HG03442 (cell line): ENCODE data around the gene PHF2.

Source experiments
- ATAC-seq: cut with Tn5 transposase; IDR thresholded peaks from one replicate; pipeline ENCODE4 v1.9.1; 2021; ENCODE audit warnings: mild to moderate bottlenecking, moderate library complexity; ENCODE audit not compliant: unreplicated experiment

The PHF2 gene

GRCh38 chr9:93648181-93648580, 71.8 kb downstream of the PHF2 start:
- no peak for ATAC-seq

- ATAC-seq, result no peak
These were observed 72.5 kb downstream of the PHF2 start for GRCh38 chr9:93648836-93649235.

GRCh38 chr9:93649610-93650261, 73.4 kb downstream of the PHF2 start:
- ATAC-seq, result no peak

DNA sequence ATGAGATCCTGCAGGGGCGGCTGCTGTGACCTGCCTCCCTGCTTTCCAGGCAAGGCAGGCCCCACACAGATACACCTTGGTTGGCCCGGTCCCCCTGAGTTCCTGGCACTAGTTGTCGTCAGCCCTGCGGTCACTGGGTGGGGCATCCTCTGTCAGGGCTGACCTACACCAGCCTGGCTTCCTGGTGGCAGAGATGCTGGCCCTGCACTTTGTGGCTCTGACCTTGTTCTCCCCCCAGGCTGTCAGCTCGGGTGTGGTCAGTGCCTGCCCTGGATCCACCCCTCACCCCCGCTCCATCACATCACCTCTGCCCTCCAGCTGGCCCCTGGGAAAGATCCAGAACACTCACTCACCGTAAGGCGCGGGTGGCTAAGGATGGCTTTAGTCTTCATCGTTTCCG, 74.1 kb downstream of the PHF2 start:
- ATAC-seq, result no peak

GRCh38 chr9:93651521-93651950, 75.2 kb downstream of the PHF2 start:
- no peak for ATAC-seq

DNA sequence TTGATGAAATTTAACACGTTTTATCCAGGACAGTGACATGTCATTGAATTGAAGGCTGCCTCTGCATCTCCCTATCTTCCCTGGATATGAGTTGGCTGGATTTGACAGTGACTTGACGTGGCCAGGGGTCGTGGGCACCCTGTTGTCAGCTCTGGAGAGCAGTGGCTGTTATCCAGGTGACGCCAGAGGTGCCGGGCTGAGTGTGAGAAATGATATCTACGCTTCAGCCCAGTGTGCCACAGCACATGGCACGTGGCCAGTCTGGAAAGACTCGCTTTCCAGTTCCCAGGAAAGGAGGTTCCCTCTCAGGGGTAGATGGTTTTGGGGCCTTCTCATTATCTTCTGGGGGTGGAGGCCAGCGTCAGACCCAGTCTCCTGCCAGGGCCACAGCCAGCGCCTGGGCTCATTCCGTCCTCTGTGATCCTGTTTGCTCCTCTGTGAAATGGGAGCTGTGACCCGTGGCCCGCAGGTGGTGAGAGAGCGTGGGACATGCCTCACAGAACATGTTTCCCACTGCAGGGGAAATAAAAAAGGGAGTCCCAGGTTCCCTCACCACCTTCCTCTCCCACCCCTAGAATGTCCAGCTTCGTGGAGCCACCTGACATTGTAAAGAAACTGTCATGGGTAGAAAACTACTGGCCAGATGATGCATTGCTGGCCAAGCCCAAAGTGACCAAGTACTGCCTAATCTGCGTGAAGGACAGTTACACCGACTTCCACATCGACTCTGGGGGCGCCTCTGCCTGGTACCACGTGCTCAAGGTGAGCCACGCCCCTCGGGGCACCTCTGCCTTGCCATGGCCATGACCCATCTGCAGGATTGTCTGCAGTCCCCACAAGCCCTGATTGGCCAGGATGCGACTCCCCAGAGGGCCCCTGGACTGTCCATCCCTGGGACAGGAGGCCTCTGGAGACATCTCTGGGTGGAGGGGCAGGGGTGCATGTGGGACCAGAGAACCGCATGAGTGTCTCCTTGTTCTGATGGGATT, 76.5 kb downstream of the PHF2 start:
- ATAC-seq, result no peak

DNA sequence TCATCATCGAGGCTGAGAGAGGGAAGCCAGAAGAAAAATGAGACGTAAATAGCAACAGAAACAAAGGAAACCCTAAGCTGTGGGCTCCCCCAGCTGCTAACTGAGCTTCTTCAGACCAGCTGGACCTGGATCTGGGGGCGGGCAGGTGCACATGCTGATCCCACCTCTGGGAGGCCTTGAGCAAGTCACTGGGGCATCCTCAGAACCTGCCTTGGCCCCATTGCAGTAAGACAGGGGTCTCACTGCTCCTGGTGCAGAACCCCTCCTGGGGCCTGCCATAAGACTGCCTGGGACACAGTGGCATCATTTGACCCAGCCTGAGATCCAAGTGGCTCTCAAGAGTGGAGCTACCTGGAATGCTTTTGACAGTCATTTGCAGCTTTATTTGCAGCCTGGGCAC, 77.4 kb downstream of the PHF2 start:
- ATAC-seq, result no peak

GRCh38 chr9:93654351-93654961, 78.1 kb downstream of the PHF2 start:
- no peak for ATAC-seq

GRCh38 chr9:93655621-93656425, 79.4 kb downstream of the PHF2 start:
- no peak for ATAC-seq

DNA sequence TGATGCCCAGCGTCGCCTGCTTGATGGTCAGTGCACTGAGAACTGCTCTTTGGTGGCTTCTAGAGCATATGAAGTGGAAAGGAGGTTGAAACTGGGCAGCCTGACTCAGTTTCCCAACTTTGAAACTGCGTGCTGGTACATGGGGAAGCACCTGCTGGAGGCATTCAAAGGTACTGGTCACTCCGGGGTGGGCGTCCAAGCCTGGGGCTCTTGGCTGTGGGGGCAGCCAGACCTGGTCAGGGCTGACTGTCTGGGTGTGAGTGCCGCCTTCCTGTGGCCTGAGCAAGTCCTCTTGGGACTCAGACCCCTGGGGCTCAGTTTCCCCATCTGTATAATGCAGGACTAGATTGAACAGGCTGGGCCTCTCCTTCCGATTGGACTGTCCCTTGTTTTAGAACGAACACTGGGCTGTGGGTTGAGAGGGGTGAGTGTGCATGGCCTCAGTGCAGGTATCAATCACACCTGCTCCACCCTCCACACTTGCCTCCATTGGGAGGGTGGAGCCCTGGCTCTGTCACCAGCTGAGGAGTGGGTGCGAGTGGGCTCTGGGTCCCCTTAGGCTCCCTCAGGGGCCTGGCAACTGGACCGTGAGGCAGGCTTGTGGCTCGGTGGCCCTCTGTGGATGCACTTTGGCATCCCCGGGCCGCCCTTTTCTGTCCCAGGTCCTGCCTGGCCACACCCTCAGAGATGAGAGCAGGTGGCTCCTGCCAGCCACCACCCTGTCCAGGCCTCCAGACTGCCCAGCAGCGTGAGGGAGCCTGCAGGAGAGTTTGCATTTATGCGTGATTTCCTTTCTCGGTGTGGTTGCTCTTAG, 80.2 kb downstream of the PHF2 start:
- ATAC-seq, result no peak

- no peak for ATAC-seq
These were observed 81.1 kb downstream of the PHF2 start for GRCh38 chr9:93657331-93658111.

- no peak for ATAC-seq
These were observed 82.0 kb downstream of the PHF2 start for GRCh38 chr9:93658184-93658925.

GRCh38 chr9:93659044-93659836, 82.9 kb downstream of the PHF2 start:
- no peak for ATAC-seq

DNA sequence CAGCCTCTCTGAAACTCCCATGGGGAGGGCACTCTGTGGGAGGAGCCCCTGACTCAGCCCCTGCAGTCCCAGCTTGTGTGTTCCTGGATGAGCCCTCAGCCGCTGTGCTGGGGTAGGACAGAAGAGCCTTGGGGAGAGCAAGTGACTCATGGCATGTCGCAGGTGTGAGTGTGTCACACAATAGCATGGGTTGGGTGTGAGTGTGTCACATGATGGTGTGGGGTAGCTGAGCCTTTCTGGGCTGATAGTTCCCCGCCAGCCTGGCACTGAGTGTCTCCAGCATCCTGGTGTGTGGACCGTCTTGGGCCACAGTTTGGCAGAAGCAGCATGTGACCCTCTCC, 83.4 kb downstream of the PHF2 start:
- ATAC-seq, result no peak

DNA sequence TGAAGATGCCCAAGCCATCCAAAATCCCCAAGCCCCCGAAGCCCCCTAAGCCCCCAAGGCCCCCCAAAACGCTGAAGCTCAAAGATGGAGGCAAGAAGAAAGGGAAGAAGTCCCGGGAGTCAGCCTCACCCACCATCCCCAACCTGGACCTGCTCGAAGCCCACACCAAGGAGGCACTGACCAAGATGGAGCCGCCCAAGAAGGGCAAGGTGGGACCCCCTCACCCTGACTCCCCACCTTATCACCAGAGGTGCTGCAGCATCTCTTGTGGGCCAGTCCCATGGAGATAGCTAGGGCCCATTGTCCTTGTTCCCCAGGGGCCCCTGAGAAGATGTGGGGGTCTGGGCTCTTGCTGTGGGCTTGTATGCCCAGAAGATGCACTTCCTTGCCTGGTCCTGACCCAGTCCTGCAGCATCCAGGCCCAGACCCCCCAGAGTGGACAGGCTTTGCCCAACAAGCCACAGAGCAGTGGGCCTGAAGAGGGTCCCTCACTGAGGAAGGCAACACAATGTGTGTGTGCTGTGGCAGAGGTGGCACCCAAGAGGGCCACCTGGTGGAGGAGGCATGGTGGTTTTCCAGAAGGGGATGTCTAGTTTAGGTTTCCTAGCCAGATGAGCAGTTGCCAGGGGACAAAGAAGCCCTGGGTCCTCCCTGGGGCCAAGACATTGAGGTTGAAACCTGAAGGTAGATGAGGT, 84.1 kb downstream of the PHF2 start:
- ATAC-seq, result no peak

DNA sequence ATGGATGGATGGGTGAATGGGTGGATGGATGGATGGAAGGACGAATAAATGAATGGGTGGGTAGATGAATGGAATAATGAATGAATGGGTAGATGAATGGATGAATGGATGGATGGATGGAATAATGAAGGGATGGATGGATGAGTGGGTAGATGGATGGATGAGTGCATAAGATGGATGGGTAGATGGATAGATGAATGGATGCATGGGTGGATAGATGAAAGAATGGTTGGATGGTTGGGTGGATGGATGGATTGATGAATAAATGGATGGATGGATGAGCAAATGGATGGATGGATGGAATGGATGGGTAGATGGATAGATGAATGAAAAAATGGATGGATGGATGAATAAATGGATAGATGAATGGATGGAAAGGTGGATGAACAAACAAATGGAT, 85.2 kb downstream of the PHF2 start:
- ATAC-seq, result no peak

DNA sequence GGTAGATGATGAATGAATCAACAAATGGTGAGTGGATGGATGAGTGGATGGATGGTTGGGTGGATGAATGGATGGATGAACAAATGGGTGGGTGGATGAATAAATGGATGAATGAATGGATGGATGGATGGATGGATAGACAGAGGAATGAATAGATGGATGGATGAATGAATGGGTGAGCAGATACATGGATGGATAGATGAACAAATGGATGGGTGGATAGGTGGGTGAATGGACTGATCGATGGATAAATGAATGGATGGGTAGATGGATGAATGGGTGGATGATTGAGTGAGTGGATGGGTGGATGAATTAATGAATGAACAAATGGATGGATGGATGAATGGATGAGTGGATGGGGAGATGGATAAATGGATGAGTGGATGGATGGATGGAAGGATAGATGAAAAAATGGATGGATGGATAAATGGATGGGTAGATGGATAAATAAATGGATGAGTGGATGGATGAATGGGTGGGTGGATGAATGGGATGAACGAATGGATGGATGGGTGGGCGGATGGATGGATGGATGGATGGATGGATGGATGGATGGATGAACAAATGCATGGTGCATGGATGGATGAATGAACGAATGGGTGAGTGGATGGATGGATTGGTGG, 85.7 kb downstream of the PHF2 start:
- ATAC-seq, result no peak
